Caco-2 (cell line): Measurements from ENCODE around the gene TAS2R60. TPM values are rescaled to one million over a fixed set of nuclear protein-coding genes. Genes with fewer than 3 reads are reported as not detected.

Experiments used
- BruUV-seq: library from RNA; stranded (reverse); fragments of 400-500 nt; replicated peaks from 2 replicates; lab custom pipeline; 2021; lab: Mats Ljungman, UMichigan
- CTCF ChIA-PET: fragments of 300-600 bp; sonication (Branson Sonifier 250); formaldehyde crosslinking; loops from one replicate; lab custom pipeline; 2022; ENCODE audit warnings: antibody characterized with exemption; lab: Charles Lee
- POLR2A ChIA-PET: fragments of 300-600 bp; sonication (Branson Sonifier 250); formaldehyde crosslinking; loops from one replicate; lab custom pipeline; 2022; ENCODE audit warnings: antibody characterized with exemption; lab: Charles Lee
- DNase-seq, 2 experiments: peaks; one replicate each; pipeline versions ENCODE4 v3.0.0 to v3.0.0-alpha.2; 2020 to 2022
- H3K27me3 ChIP-seq: replicated peaks from 2 replicates; pipeline ENCODE4 v1.6.0; 2011; ENCODE audit warnings: low read length; ENCODE audit not compliant: control insufficient read depth, insufficient read depth
- H3K36me3 ChIP-seq: 2 replicates; pipeline ENCODE4 v1.5.1; 2011; ENCODE audit warnings: low read length; ENCODE audit not compliant: control insufficient read depth, insufficient read depth
- H3K4me1 ChIP-seq: fragments of 250-450 bp; sonication (Bioruptor Pico); 2 replicates; pipeline ENCODE4 v1.5.1; 2020; ENCODE audit warnings: mild to moderate bottlenecking
- H3K4me3 ChIP-seq: 2 replicates; pipeline ENCODE4 v1.5.1; 2011; ENCODE audit warnings: low read depth, mild to moderate bottlenecking, control low read depth, low read length
- H3K9me3 ChIP-seq: fragments of 250-450 bp; sonication (Bioruptor Pico); 2 replicates; pipeline ENCODE4 v1.5.1; 2020; ENCODE audit warnings: mild to moderate bottlenecking, moderate library complexity
- H3K27ac Mint-ChIP-seq: one replicate; pipeline ENCODE4 v1.8.0; 2022; ENCODE audit warnings: mixed read lengths; ENCODE audit not compliant: unreplicated experiment
- H3K27me3 Mint-ChIP-seq: one replicate; pipeline ENCODE4 v1.8.0; 2022; ENCODE audit warnings: mixed read lengths; ENCODE audit not compliant: insufficient read depth, unreplicated experiment
- H3K36me3 Mint-ChIP-seq: one replicate; pipeline ENCODE4 v1.8.0; 2022; ENCODE audit warnings: mild to moderate bottlenecking, mixed read lengths; ENCODE audit not compliant: insufficient read depth, unreplicated experiment
- H3K4me1 Mint-ChIP-seq: one replicate; pipeline ENCODE4 v1.8.0; 2022; ENCODE audit warnings: low read depth, mixed read lengths; ENCODE audit not compliant: unreplicated experiment
- H3K4me3 Mint-ChIP-seq: one replicate; pipeline ENCODE4 v1.8.0; 2022; ENCODE audit warnings: mild to moderate bottlenecking, moderate library complexity, mixed read lengths; ENCODE audit not compliant: unreplicated experiment
- H3K9me3 Mint-ChIP-seq: one replicate; pipeline ENCODE4 v1.8.0; 2022; ENCODE audit warnings: mixed read lengths; ENCODE audit not compliant: unreplicated experiment
- CTCF ChIP-seq, 2 experiments: fragments of 200-600 bp in 1 of 2; IDR thresholded peaks; 1 replicate in 1 of 2; 2 replicates in 1 of 2; pipeline versions ENCODE4 v1.5.1 to v1.8.0; 2011 to 2022; ENCODE audit warnings: antibody characterized with exemption in 1 of 2, control low read depth in 1 of 2, inconsistent platforms in 1 of 2, low read depth in 1 of 2, low read length in 1 of 2, mild to moderate bottlenecking in 1 of 2, moderate library complexity in 1 of 2; ENCODE audit not compliant: insufficient read depth in 1 of 2, severe bottlenecking in 1 of 2, unreplicated experiment in 1 of 2
- intact Hi-C: fragments of 100-400 bp; cut with micrococcal nuclease; formaldehyde crosslinking; loops from one replicate; pipeline ENCODE4 v1.10.0; 2022; ENCODE audit not compliant: unreplicated experiment
- total RNA-seq: library from RNA; stranded (reverse); gene quantifications from 2 replicates; pipeline ENCODE4 v1.2.3, GENCODE V29; 2022

TAS2R60 gene
- total RNA-seq, 1 experiment from 2014 or later, result not detected

GRCh38 chr7:143436325-143436946 is 6.8 kb upstream of the TAS2R60 start:
- Mint-ChIP-seq H3K27me3 (no peaks in the 10 kb centered on the region), H3K36me3 (no peaks in the 10 kb centered on the region), H3K9me3 (peaks cover 9% of the 10 kb centered on the region), H3K27ac (no peak overlapping the region), H3K4me1 (no peaks in the 10 kb centered on the region), H3K4me3 (no peak overlapping the region)
- CTCF ChIA-PET, result no interaction called here
- POLR2A ChIA-PET, result no interaction called here
- no peak for TF ChIP-seq CTCF (IDR thresholded peaks at IDR 0.05; ENCODE audit: insufficient read depth in 1 of 2, low read depth in 1 of 2, low read length in 1 of 2, severe bottlenecking in 1 of 2, unreplicated experiment in 1 of 2)
- BruUV-seq, result no TSS peak
- Histone ChIP-seq H3K4me1 (no peaks in the 10 kb centered on the region), H3K4me3 (no peak overlapping the region), H3K36me3 (no peaks in the 10 kb centered on the region), H3K27me3 (no peaks in the 10 kb centered on the region), H3K9me3 (no peaks in the 10 kb centered on the region)
- DNase-seq, result no peak
- intact Hi-C loops, result no loop called here

DNA sequence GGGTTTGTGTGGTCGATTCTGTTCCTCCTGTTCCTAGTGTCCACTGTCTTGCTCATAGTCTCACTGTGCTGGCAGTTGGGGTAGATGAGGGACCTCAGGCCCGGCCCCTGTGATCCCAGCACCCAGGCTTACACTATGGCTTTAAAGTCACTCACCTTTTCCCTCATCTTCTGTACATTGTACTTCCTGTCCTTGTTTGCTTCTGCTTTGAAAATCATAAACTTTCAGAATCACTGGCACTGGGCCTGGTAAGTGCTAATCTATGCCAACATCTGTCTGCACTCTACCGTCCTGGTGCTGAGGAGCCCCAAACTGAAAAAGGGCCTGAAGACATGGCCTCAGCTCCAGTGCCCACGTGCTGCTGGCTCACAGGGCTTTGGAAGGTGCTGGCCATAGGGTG is 5.7 kb upstream of the TAS2R60 start:
- TF ChIP-seq CTCF (IDR thresholded peaks at IDR 0.05; ENCODE audit: insufficient read depth in 1 of 2, low read depth in 1 of 2, low read length in 1 of 2, severe bottlenecking in 1 of 2, unreplicated experiment in 1 of 2), result no peak
- no peak for DNase-seq
- no peaks in the 10 kb centered on the region for H3K36me3 ChIP-seq
- Mint-ChIP-seq H3K36me3 (no peaks in the 10 kb centered on the region), H3K9me3 (peaks cover 9% of the 10 kb centered on the region), H3K4me1 (no peaks in the 10 kb centered on the region), H3K27me3 (no peaks in the 10 kb centered on the region), H3K4me3 (no peak overlapping the region), H3K27ac (no peak overlapping the region)
- H3K27me3 ChIP-seq, result no peaks in the 10 kb centered on the region
- POLR2A ChIA-PET, result no interaction called here
- no peaks in the 10 kb centered on the region for H3K4me1 ChIP-seq
- CTCF ChIA-PET, result no interaction called here
- H3K4me3 ChIP-seq, result no peak overlapping the region
- BruUV-seq, result no TSS peak
- no peaks in the 10 kb centered on the region for H3K9me3 ChIP-seq
- intact Hi-C loops, result no loop called here

- Mint-ChIP-seq H3K9me3 (peaks cover 9% of the 10 kb centered on the region), H3K36me3 (no peaks in the 10 kb centered on the region), H3K27me3 (no peaks in the 10 kb centered on the region), H3K27ac (no peak overlapping the region), H3K4me3 (no peak overlapping the region), H3K4me1 (no peaks in the 10 kb centered on the region)
- intact Hi-C loops, result no loop called here
- ChIA-PET CTCF (no interaction called here), POLR2A (no interaction called here)
- Histone ChIP-seq H3K4me3 (no peak overlapping the region), H3K27me3 (no peaks in the 10 kb centered on the region), H3K9me3 (no peaks in the 10 kb centered on the region), H3K4me1 (no peaks in the 10 kb centered on the region), H3K36me3 (no peaks in the 10 kb centered on the region)
- no peak for TF ChIP-seq CTCF (IDR thresholded peaks at IDR 0.05; ENCODE audit: insufficient read depth in 1 of 2, low read depth in 1 of 2, low read length in 1 of 2, severe bottlenecking in 1 of 2, unreplicated experiment in 1 of 2)
- no TSS peak for BruUV-seq
- no peak for DNase-seq
These were observed 3.4 kb upstream of the TAS2R60 start for GRCh38 chr7:143439866-143440265.
